Suppressor macrophage treated with lipopolysaccharide for 1 hour (primary cell): ENCODE data around the gene TBL3.
A peak's percentile ranks its signal among the peaks of the same experiment; 100 is the strongest.
"Not testable (repeated sequence)": the region's sequence is repeated elsewhere in the genome, so short reads cannot be mapped to it uniquely, and the experiment has no call there.

Experiments used
- DNase-seq, 3 donors: peaks; one replicate each; pipeline ENCODE4 v3.0.0-alpha.2; 2020 to 2022

The TBL3 gene

GRCh38 chr16:1944612-1945199 lies 27.1 kb upstream of the TBL3 start:
- no peak for DNase-seq

GRCh38 chr16:1945559-1946391 lies 26.1 kb upstream of the TBL3 start:
- no peak for DNase-seq

GRCh38 chr16:1946495-1947368 lies 25.1 kb upstream of the TBL3 start:
- no peak for DNase-seq

- DNase-seq = no peak
Measured at GRCh38 chr16:1947369-1947670, 24.5 kb upstream of the TBL3 start.

- no peak for DNase-seq
Measured at GRCh38 chr16:1949507-1949906, 22.3 kb upstream of the TBL3 start.

GRCh38 chr16:1950047-1950446 lies 21.8 kb upstream of the TBL3 start:
- DNase-seq = no peak

- DNase-seq = no peak
Measured at GRCh38 chr16:1950559-1950958, 21.3 kb upstream of the TBL3 start.

GRCh38 chr16:1953734-1954133 lies 18.1 kb upstream of the TBL3 start:
- DNase-seq = no peak

- DNase-seq = not testable (repeated sequence)
Measured at GRCh38 chr16:1957434-1958142, 14.3 kb upstream of the TBL3 start.

- DNase-seq = not testable (repeated sequence)
Measured at GRCh38 chr16:1958143-1958491, 13.7 kb upstream of the TBL3 start.

GRCh38 chr16:1958715-1959268 lies 13.1 kb upstream of the TBL3 start:
- no peak for DNase-seq

GRCh38 chr16:1959269-1960039 lies 12.4 kb upstream of the TBL3 start, which contains the start of gene NDUFB10:
Gene NDUFB10 (plus strand): TSS chr16:1959538. CDS start chr16:1959625, 87 bp downstream.
- DNase-seq = peak; percentile 95 to 99 (median 98)

- no peak for DNase-seq
Measured at GRCh38 chr16:1960665-1961630, 10.9 kb upstream of the TBL3 start.

GRCh38 chr16:1961651-1962067 lies 10.2 kb upstream of the TBL3 start:
- DNase-seq = no peak

- DNase-seq = not testable (repeated sequence)
Measured at GRCh38 chr16:1962161-1963153, 9.4 kb upstream of the TBL3 start.

GRCh38 chr16:1963806-1964505 lies 7.9 kb upstream of the TBL3 start:
- DNase-seq = peak; percentile 54 to 79 (median 55)

- peak; percentile 100 for DNase-seq
Measured at GRCh38 chr16:1964506-1965395, 7.1 kb upstream of the TBL3 start, which contains the start of gene RPS2. Gene RPS2 (minus strand): TSS chr16:1964826. CDS start chr16:1964625, 201 bp downstream.
